HG03520 (cell line): ENCODE measurements around the gene SEPTIN2.
A peak's percentile ranks its signal among the peaks of the same experiment; 100 is the strongest.
"Not testable (repeated sequence)": the region's sequence is repeated elsewhere in the genome, so short reads cannot be mapped to it uniquely, and the experiment has no call there.

Experiments used
- ATAC-seq: cut with Tn5 transposase; IDR thresholded peaks from one replicate; pipeline ENCODE4 v1.9.1; 2021; ENCODE audit warnings: mild to moderate bottlenecking, moderate library complexity; ENCODE audit not compliant: unreplicated experiment

Gene SEPTIN2

GRCh38 chr2:241286348-241287090 lies 29.2 kb upstream of the SEPTIN2 start:
- no peak for ATAC-seq

DNA sequence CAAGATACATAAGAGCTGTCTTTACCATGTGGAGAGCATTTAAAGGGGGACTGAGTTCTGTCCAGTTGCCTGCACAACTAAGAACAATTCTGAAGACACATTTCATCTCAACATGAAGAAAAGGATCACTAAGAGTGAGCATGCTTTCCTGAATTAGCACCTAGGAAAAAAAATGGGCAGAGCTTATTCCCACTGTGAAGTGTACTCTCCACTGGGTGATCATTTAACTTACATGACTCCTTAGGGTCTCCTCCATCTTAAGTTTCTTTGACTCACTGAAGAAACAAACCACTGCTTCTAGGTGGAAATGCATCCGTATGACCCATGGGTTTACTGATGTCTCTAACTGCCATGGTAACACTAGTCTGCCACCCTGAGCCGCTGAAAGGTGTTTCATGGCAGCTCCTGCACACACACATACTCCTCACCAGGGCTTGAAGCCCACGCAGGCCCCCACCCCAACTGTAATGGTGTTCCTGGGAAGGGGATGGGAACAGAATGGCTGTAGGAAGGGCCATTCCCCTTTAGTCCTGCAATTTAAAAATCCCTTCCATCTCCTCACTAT lies 27.3 kb upstream of the SEPTIN2 start:
- no peak for ATAC-seq

- ATAC-seq: no peak
These were observed 26.7 kb upstream of the SEPTIN2 start for GRCh38 chr2:241289053-241289452.

DNA sequence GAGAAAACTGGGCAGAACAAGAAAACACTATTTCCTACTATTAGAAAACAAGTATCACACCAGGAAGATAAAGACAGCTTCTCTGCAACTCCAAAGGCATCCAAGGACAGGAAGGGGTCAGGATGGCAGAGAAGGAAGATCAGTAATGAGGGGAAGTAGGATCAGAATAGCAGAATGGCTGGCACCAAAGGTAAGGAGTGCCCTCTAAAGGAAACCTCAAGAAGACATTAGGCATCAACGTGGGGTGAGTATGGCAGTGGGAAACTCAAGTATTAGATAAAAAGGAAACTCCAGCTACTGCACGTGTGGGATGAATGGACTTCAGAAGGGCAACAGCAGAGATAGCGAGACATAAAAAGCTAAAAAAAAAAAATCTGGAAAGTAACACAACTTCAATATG lies 26.1 kb upstream of the SEPTIN2 start:
- no peak for ATAC-seq

- ATAC-seq: no peak
These were observed 24.6 kb upstream of the SEPTIN2 start for GRCh38 chr2:241291153-241291552.

- no peak for ATAC-seq
These were observed 23.7 kb upstream of the SEPTIN2 start for GRCh38 chr2:241291977-241292376.

DNA sequence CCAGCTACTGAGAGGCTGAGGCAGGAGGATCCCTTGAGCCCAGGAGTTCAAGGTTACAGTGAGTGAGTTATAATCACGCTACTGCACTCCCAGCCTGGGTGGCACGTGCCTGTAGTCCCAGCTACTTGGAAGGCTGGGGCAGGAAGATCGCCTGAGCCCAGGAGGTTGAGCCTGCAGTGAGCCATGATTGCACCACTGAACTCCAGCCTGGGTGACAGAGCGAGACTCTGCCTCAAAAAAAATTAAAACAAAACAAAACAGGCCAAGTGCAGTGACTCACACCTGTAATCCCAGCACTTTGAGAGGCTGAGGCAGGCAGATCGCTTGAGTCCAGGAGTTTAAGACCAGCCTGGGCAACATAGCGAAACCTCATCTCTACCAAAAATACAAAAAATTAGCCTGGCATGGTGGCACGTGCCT lies 22.3 kb upstream of the SEPTIN2 start:
- not testable (repeated sequence) for ATAC-seq

DNA sequence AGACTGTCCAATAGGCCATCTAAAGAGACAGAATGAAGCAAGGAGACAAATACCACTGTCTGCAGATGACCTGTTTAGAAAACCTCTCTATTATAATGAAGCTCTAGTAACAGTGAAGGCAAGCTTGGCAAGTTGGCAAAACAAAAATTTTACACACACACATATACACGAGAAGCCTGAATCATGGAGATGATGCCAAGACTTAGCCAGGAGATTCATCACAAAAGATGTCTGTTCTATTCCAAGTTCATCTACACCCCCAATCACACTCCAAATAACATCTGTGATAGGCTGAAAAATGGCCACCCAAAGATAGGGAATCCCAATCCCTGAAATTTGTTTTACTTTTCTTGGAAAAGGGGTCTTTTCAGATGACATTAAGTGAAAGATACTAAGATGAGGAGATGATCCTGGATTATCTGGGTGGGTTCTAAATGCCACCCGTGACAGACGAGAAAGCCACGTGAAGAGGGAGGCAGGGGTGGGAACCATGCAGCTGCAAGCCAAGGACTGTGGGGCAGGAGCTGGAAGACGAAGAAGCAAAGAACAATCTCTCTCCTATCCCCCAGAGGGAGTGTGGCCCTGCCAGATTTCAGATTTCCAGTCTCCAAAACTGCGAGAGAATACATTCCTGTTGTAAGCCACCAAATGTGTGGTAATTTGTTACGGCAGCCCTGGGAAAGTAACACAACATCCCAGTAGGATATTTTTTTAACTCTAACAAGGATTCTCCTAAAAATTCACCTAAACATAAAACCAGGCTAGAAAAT lies 20.2 kb upstream of the SEPTIN2 start:
- ATAC-seq: no peak

GRCh38 chr2:241296767-241297166 lies 19.0 kb upstream of the SEPTIN2 start:
- no peak for ATAC-seq

- no peak for ATAC-seq
These were observed 17.1 kb upstream of the SEPTIN2 start for GRCh38 chr2:241298673-241299072.

DNA sequence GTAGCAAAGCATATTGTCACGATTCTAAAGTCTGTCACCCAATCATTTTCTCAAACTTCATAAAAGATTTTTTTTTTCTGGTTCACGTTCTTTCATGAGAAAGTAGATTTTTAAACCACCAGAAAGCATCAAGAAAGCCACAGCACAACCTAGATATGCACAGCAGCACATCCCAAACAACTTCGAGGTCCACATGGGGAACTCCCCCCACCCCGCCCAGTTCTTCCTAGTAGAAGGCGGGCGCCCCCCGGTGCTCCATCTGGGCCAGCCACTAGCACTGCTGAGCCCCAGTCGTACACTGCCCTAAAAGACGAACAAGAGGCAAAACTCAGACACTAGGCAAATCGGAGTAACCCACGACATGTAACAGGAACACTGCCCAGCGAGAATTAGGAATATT lies 15.7 kb upstream of the SEPTIN2 start:
- no peak for ATAC-seq

DNA sequence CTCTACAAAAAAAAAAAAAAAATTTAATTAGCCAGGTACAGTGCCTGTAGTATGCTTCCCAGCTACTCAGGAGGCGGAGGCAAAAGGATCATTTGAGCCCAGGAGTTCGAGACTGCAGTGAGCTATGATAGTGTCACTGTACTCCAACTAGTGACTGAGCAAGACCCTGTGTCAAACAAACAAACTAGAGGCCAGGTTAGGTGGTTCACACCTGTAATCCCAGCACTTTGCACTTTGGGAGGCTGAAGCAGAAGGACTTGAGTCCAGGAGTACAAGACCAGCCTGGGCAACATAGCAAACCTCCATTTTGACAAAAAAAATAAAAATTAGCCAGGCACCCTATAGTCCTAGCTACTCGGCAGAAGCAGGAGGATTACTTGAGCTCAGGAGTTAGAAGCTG lies 13.6 kb upstream of the SEPTIN2 start:
- no peak for ATAC-seq

DNA sequence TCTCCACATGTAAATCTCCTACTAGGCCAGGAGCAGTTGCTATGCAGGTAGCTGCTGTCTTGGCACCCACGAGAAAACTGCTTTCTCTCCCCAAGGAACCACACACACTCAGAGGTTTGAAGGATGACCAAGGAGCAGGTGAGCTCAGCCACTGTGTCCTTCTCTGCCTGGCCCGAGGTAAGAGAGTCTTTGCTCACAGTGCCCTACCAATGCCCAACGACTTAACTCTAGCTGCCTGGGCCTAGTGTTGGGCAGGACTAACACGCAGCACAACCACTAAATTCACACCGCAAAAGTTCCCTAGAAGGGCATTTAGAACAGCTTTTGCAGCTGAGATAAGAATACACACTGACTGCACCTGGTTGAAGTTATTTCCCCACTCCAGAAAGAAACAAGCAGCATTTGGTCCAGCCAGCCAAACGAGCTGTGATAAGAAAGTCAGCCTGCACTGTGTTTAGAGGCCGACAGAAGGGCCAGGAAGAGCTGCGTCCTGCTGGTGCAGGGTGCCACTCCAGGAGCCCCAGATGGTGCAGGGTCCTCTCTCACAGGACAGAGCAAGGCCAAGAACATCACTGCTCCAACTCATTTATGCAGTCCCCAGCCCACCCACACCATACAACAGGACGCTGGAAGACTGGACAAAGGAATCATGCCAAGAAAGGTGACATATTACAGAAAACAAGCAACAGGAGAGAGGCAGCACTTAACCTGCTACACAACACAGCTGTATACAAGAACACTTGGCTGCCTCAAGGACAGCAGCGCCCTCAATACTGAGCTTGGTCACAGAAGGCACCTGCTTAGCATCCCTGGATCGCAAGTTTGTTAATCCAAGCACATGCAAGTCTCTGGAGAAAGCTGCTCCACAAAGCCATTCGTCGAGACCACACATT lies 12.7 kb upstream of the SEPTIN2 start:
- no peak for ATAC-seq

- no peak for ATAC-seq
These were observed 11.6 kb upstream of the SEPTIN2 start for GRCh38 chr2:241304039-241304670.

- ATAC-seq: no peak
These were observed 8.7 kb upstream of the SEPTIN2 start for GRCh38 chr2:241307055-241307454.

DNA sequence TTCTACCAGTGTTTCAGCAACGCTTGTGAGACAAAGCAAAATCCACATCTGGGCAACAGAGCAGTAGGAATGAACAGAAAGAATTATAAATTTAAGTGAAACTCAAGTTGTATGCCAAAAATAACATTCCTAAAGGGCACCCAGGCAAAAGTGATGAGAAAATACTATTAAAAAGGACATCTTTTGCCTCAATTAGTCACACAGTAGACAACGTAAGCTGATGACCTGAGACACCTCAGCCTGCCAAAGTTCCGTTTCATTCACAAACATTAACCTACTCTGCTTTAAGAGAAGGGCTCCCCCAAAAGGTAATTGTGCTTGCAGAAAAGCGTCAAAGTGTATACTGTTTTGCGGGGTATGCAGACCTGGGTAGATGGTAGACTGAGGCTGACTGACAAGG lies 7.5 kb upstream of the SEPTIN2 start:
- ATAC-seq: no peak

DNA sequence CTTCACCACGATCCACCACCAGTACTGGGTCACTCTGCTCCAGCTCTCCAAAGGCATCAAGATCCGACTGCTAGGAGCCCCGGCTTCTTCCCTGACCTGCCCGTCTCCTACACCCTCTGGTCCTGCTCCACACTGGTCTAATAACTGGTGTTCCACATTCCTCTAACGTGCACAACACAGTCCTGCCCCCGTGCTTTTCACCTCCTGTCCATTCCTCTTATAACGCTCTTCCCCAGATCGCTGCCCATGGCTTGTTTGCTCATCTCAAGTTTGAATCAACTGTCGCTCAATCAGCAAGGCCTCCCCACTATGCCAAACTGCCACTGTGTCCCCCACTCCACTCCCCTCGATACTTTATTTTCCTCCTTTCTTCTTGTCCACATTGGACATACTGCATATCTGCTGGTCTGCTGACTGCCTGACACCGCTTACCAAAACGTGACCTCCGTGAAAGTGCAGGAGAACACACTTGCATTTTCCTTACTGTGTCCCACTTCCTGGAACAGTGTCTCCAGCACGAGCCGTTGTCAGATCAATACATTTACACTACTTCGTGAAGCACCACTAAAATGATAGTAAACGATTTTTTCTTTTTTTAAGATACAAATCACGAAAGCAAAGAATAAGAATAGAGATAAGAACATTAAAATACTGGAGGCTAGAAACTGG lies 6.8 kb upstream of the SEPTIN2 start:
- no peak for ATAC-seq

DNA sequence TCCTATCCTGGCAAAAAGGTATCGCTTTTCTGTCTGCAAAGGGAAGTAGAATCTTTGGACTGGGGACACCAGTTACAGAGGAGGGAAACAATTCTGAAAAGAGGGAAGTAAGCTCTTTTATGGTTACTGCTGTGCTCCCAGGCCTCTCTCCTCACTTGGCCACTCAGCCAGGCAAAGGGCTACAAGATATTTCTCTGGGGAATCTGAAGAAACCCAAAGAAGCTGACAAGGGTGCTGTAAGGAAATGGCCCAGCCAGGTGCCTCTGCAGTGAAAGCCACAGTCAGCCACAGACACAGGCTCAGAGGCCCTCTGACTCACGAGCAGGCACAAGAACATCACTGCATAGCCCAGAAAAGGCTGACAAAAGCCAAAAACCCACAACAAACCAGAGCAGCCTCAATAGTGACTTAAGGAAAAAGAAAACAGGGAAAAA lies 6.0 kb upstream of the SEPTIN2 start:
- ATAC-seq: peak; percentile 38

DNA sequence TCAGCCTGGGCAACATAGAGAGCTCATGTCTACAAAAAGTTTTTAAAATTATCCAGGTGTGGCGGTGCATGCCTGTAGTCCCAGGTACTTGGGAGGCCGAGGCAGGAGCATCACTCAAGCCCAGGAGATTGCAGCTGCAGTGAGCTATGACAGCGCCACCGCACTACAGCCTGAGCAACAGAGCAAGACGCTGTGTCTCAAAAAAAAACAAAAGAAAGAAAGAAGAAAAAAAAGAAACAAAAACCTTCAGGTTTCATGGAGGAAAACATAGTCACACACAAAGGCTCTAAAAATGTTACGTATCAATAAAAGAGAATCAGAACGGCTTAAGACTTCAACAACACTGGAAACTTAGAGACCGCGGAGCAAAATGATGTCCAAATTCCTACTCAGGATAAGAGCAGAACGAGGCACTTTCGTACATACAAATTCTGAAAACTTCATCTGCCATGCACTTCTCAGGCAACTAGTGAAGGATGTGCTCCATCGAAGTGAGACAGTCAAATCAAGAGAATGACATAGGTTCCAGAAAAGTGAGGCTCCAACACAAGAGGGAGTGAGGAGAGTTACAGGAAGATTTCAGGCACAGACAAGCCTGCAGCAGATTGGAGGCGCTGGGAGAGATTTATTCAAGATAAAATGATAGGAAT lies 4.7 kb upstream of the SEPTIN2 start:
- ATAC-seq: no peak

- ATAC-seq: no peak
These were observed 3.6 kb upstream of the SEPTIN2 start for GRCh38 chr2:241312082-241312481.
